HCT116 (cell line): ENCODE data around the gene SRGAP1. TPM values are rescaled to one million over a fixed set of nuclear protein-coding genes. Genes with fewer than 3 reads are reported as not detected.

ENCODE experiments used
- ATAC-seq: fragments of 200-7000 bp; cut with Tn5 transposase; 2 replicates; pipeline ENCODE4 v1.9.1; 2020; ENCODE audit warnings: mild to moderate bottlenecking, moderate library complexity
- BruUV-seq: library from RNA; stranded (reverse); fragments of 400-500 nt; replicated peaks from 2 replicates; lab custom pipeline; 2021; lab: Mats Ljungman, UMichigan
- CTCF ChIA-PET: fragments of 300-600 bp; sonication (Branson Sonifier 250); formaldehyde crosslinking; loops from one replicate; lab custom pipeline; 2021; ENCODE audit warnings: antibody characterized with exemption; lab: Charles Lee
- POLR2A ChIA-PET: fragments of 300-600, 350-600 bp; sonication (Branson Sonifier 250); formaldehyde crosslinking; loops from one replicate; lab custom pipeline; 2021; ENCODE audit warnings: antibody characterized with exemption; lab: Charles Lee
- RAD21 ChIA-PET, 2 experiments: fragments of 300-600 bp; sonication (Branson Sonifier 250); formaldehyde crosslinking; loops; one replicate each; lab custom pipeline; 2023; ENCODE audit warnings: low total read pairs in 2 of 2; ENCODE audit not compliant: uncharacterized antibody in 2 of 2, unreplicated experiment in 2 of 2, low non-redundant PET in 1 of 2; lab: Charles Lee
- DNase-seq: peaks from one replicate; pipeline ENCODE4 v3.0.0-alpha.2; 2010; ENCODE audit warnings: low read depth, low spot score
- H2AFZ ChIP-seq: fragments of 200-600 bp; shearing (Covaris generic), sonication (generic); 2 replicates; pipeline ENCODE4 v1.6.1; 2017; ENCODE audit warnings: low read depth, mixed run types, mixed read lengths, antibody characterized with exemption, low read length; ENCODE audit not compliant: poor library complexity, severe bottlenecking
- H3K27ac ChIP-seq: 2 replicates; pipeline ENCODE4 v1.5.1; 2012; ENCODE audit warnings: low read depth, low read length
- H3K27me3 ChIP-seq: fragments of 200-600 bp; sonication (generic); 2 replicates; pipeline ENCODE4 v1.6.1; 2016; ENCODE audit warnings: mixed run types, low read length, mixed read lengths; ENCODE audit not compliant: insufficient read depth
- H3K36me3 ChIP-seq, 2 experiments: fragments of 200-500 bp in 1 of 2; fragments of 200-600 bp in 1 of 2; sonication (Bioruptor generic) in 1 of 2; sonication (generic) in 1 of 2; 2 replicates each; pipeline versions ENCODE4 v1.5.1 to v1.6.1; 2014 to 2016; ENCODE audit warnings: low read length in 2 of 2, inconsistent platforms in 1 of 2, mixed read lengths in 1 of 2, mixed run types in 1 of 2; ENCODE audit not compliant: insufficient read depth in 2 of 2, control insufficient read depth in 1 of 2
- H3K4me1 ChIP-seq, 2 experiments: fragments of 200-600 bp in 1 of 2; sonication (generic) in 1 of 2; 2 replicates each; pipeline versions ENCODE4 v1.5.1 to v1.6.1; 2012 to 2017; ENCODE audit warnings: low read length in 2 of 2, inconsistent platforms in 1 of 2, mild to moderate bottlenecking in 1 of 2, mixed read lengths in 1 of 2, mixed run types in 1 of 2, moderate library complexity in 1 of 2; ENCODE audit not compliant: insufficient read depth in 2 of 2, control insufficient read depth in 1 of 2
- H3K4me2 ChIP-seq: fragments of 200-600 bp; sonication (generic); 2 replicates; pipeline ENCODE4 v1.6.1; 2017; ENCODE audit warnings: mixed run types, low read length, mixed read lengths
- H3K4me3 ChIP-seq, 2 experiments: fragments of 200-600 bp in 1 of 2; sonication (generic) in 1 of 2; replicated peaks in 1 of 2; 2 replicates each; pipeline ENCODE4 v1.5.1; 2011 to 2016; ENCODE audit warnings: low read length in 2 of 2, control low read depth in 1 of 2, low read depth in 1 of 2, mild to moderate bottlenecking in 1 of 2, mixed read lengths in 1 of 2, mixed run types in 1 of 2
- H3K79me2 ChIP-seq: fragments of 200-600 bp; sonication (generic); 2 replicates; pipeline ENCODE4 v1.6.1; 2017; ENCODE audit warnings: mild to moderate bottlenecking, mixed run types, low read length, moderate library complexity, mixed read lengths; ENCODE audit not compliant: insufficient read depth
- H3K9ac ChIP-seq: fragments of 200-600 bp; sonication (generic); 2 replicates; pipeline ENCODE4 v1.6.1; 2016; ENCODE audit warnings: low read length, mixed read lengths
- H3K9me2 ChIP-seq: fragments of 200-600 bp; sonication (generic), shearing (Covaris generic); 2 replicates; pipeline ENCODE4 v1.6.1; 2017; ENCODE audit warnings: mixed run types, mild to moderate bottlenecking, moderate library complexity; ENCODE audit not compliant: insufficient read depth
- H3K9me3 ChIP-seq, 2 experiments: fragments of 200-500 bp in 1 of 2; fragments of 200-600 bp in 1 of 2; sonication (Bioruptor generic) in 1 of 2; sonication (generic) in 1 of 2; 2 replicates each; pipeline ENCODE4 v1.6.1; 2014 to 2017; ENCODE audit warnings: low read length in 2 of 2, mixed read lengths in 2 of 2, inconsistent platforms in 1 of 2, low read depth in 1 of 2, mild to moderate bottlenecking in 1 of 2, mixed run types in 1 of 2, moderate library complexity in 1 of 2; ENCODE audit not compliant: control insufficient read depth in 1 of 2, insufficient read depth in 1 of 2
- H4K20me1 ChIP-seq: fragments of 200-600 bp; sonication (generic), shearing (Covaris generic); 2 replicates; pipeline ENCODE4 v1.6.1; 2017; ENCODE audit warnings: mixed run types, mild to moderate bottlenecking, moderate library complexity; ENCODE audit not compliant: insufficient read depth
- CBX3 ChIP-seq: IDR thresholded peaks from 2 replicates; pipeline ENCODE4 v1.6.1; 2012; ENCODE audit warnings: low read depth
- CTCF ChIP-seq, 3 experiments: fragments of 200-600 bp in 1 of 3; sonication (generic) in 1 of 3; IDR thresholded peaks in 2 of 3; conservative IDR thresholded peaks in 1 of 3; 2 replicates each; pipeline ENCODE4 v1.5.1; 2012 to 2017; ENCODE audit warnings: low read depth in 2 of 3, low read length in 2 of 3, antibody characterized with exemption in 1 of 3, borderline replicate concordance in 1 of 3, control low read depth in 1 of 3, mild to moderate bottlenecking in 1 of 3, mixed read lengths in 1 of 3, mixed run types in 1 of 3, moderate library complexity in 1 of 3; ENCODE audit not compliant: insufficient read depth in 1 of 3
- EGR1 ChIP-seq: IDR thresholded peaks from 2 replicates; pipeline ENCODE4 v1.6.1; 2012; ENCODE audit warnings: low read depth
- ELF1 ChIP-seq: IDR thresholded peaks from 2 replicates; pipeline ENCODE4 v1.6.1; 2012; ENCODE audit warnings: low read depth, borderline replicate concordance
- EZH2 ChIP-seq: fragments of 200-600 bp; sonication (generic); IDR thresholded peaks from 2 replicates; pipeline ENCODE4 v1.6.1; 2017; ENCODE audit warnings: antibody characterized with exemption, mixed run types
- EZH2phosphoT487 ChIP-seq: fragments of 200-600 bp; IDR thresholded peaks from 2 replicates; pipeline ENCODE4 v1.6.1; 2018; ENCODE audit warnings: antibody characterized with exemption, borderline replicate concordance
- FOSL1 ChIP-seq: IDR thresholded peaks from 2 replicates; pipeline ENCODE4 v1.6.1; 2012; ENCODE audit warnings: low read depth
- JUND ChIP-seq: IDR thresholded peaks from 2 replicates; pipeline ENCODE4 v1.6.1; 2012
- MAX ChIP-seq: IDR thresholded peaks from 2 replicates; pipeline ENCODE4 v1.6.1; 2012
- POLR2A ChIP-seq: IDR thresholded peaks from 2 replicates; pipeline ENCODE4 v1.7.0; 2011; ENCODE audit warnings: borderline replicate concordance; ENCODE audit not compliant: insufficient read depth, insufficient read length; ENCODE audit errors: extremely low read depth
- POLR2AphosphoS5 ChIP-seq: IDR thresholded peaks from 2 replicates; pipeline ENCODE4 v1.6.1; 2011; ENCODE audit warnings: mild to moderate bottlenecking, low read depth, low read length, moderate library complexity
- REST ChIP-seq: IDR thresholded peaks from 2 replicates; pipeline ENCODE4 v1.6.1; 2012; ENCODE audit warnings: low read depth
- SIN3A ChIP-seq: IDR thresholded peaks from 2 replicates; pipeline ENCODE4 v1.6.1; 2012; ENCODE audit warnings: low read depth
- SRF ChIP-seq: IDR thresholded peaks from 2 replicates; pipeline ENCODE4 v1.6.1; 2012; ENCODE audit warnings: low read depth
- TCF7L2 ChIP-seq: IDR thresholded peaks from 2 replicates; pipeline ENCODE4 v1.7.0; 2011; ENCODE audit warnings: borderline replicate concordance, inconsistent platforms; ENCODE audit not compliant: insufficient read depth, insufficient read length; ENCODE audit errors: extremely low read depth
- ZNF274 ChIP-seq: fragments of 200-500 bp; sonication (Bioruptor generic); IDR thresholded peaks from 2 replicates; pipeline ENCODE4 v1.6.1; 2014; ENCODE audit warnings: mild to moderate bottlenecking, low read depth, low read length, inconsistent platforms
- intact Hi-C: fragments of 100-400 bp; cut with micrococcal nuclease; formaldehyde crosslinking; loops from 2 replicates; pipeline ENCODE4 v1.10.0; 2022
- total RNA-seq: library from RNA; stranded (reverse); gene quantifications from one replicate; pipeline ENCODE4 v1.2.1, GENCODE V29; 2021; ENCODE audit not compliant: unreplicated experiment
- TF ChIP-seq, protein P1 (sequence below): IDR thresholded peaks from 2 replicates; pipeline ENCODE4 v1.6.1; 2012

Gene SRGAP1
- total RNA-seq, 1 experiment from 2014 or later, result 16.6 TPM

DNA sequence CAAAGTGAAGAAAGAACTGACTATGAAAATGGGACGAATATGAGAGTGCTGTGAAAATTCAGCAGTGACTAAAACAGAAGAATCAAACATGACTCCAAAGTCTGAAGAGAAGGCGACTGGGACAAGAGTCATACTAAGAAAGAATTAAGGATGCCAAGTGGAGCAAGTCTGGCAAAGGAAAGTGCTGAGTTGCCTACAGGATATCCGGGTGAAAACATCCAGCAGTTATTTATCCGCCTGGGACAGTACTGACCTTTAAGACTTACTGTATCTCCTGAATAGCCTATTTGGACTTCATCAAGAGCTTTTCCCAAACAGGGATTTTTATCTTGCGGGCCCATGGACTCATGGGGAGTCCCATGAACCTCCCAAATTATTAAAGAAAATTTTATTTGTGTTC lies 336.5 kb downstream of the SRGAP1 start:
- no peaks in the 10 kb centered on the region for H3K27me3 ChIP-seq
- RAD21 ChIA-PET, result interaction anchor here in 1 of 2 experiments (1.2 kb wide), 2 partner anchors 336 to 342 kb away, joined by 3 read pairs; partner anchors contain the start of gene SRGAP1
- no peaks in the 10 kb centered on the region for H3K9me3 ChIP-seq
- H2AFZ ChIP-seq, result no peak overlapping the region
- intact Hi-C loops, result loop anchor here (1.0 to 5.0 kb wide), 4 partner anchors 92 to 342 kb away; no protein-coding TSS in a partner anchor
- H3K36me3 ChIP-seq, result no peaks in the 10 kb centered on the region
- no peaks in the 10 kb centered on the region for H3K9me2 ChIP-seq
- ATAC-seq, result peak; percentile 63
- peak overlapping the region; percentile 58 for H3K9ac ChIP-seq
- BruUV-seq, result TSS peak; percentile 70
- H3K4me3 ChIP-seq, result peak overlapping the region in 1 of 2 experiments; percentile 36; a peak in 2 of 4 replicates
- H3K4me1 ChIP-seq, result peaks cover 16 to 47% of the 10 kb centered on the region in 2 experiments
- peak; percentile 19 for DNase-seq
- no peaks in the 10 kb centered on the region for H4K20me1 ChIP-seq
- POLR2A ChIA-PET, result no interaction called here
- peak overlapping the region; percentile 73 for H3K4me2 ChIP-seq
- TF ChIP-seq, protein P1, sequence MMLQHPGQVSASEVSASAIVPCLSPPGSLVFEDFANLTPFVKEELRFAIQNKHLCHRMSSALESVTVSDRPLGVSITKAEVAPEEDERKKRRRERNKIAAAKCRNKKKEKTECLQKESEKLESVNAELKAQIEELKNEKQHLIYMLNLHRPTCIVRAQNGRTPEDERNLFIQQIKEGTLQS, result no peak
- TF ChIP-seq REST (no peak), SRF (no peak), EZH2phosphoT487 (no peak), EZH2 (no peak), TCF7L2 (no peak), CTCF (IDR thresholded peaks at IDR 0.05 in 2 of 3, conservative IDR thresholded peaks at IDR 0.05 in 1 of 3; ENCODE audit: borderline replicate concordance in 1 of 3, insufficient read depth in 1 of 3, low read depth in 2 of 3, low read length in 2 of 3) (no peak), POLR2AphosphoS5 (no peak), POLR2A (no peak), EGR1 (no peak), MAX (no peak), ZNF274 (no peak), CBX3 (no peak), FOSL1 (no peak), ELF1 (no peak), JUND (no peak), SIN3A (no peak)
- CTCF ChIA-PET, result interaction anchor here (0.7 to 2.0 kb wide), 5 partner anchors 10 to 342 kb away, joined by 3 to 11 read pairs (median 7); partner anchors contain the start of gene SRGAP1
- H3K27ac ChIP-seq, result peak overlapping the region; percentile 60; the same call in 1 of the 2 replicates
- no peaks in the 10 kb centered on the region for H3K79me2 ChIP-seq
